Stimulated activated CD8-positive, alpha-beta memory T cell treated with anti-CD3 and anti-CD28 coated beads, Interleukin-7, amount 100 ng/mL, for 24 hours (primary cell): ENCODE data around the gene POLRMT.
A peak's percentile ranks its signal among the peaks of the same experiment; 100 is the strongest.

Experiments
- DNase-seq: peaks from one replicate; pipeline ENCODE4 v3.0.0-alpha.2; 2020; ENCODE audit warnings: low read depth

POLRMT gene

GRCh38 chr19:662962-663681 is 29.8 kb upstream of the POLRMT start, which contains the start of gene RNF126:
TSS of gene RNF126 (minus strand) at chr19:663214. CDS start at chr19:663121, 93 bp downstream.
- peak; percentile 94 for DNase-seq

GRCh38 chr19:662207-662961 is 29.0 kb upstream of the POLRMT start:
- peak; percentile 53 for DNase-seq

- no peak for DNase-seq
Measured at GRCh38 chr19:661427-662196, 28.3 kb upstream of the POLRMT start.

- DNase-seq, result no peak
Measured at GRCh38 chr19:660793-661426, 27.6 kb upstream of the POLRMT start.

- DNase-seq, result no peak
Measured at GRCh38 chr19:658916-659839, 25.8 kb upstream of the POLRMT start.

- DNase-seq, result no peak
Measured at GRCh38 chr19:658059-658839, 24.9 kb upstream of the POLRMT start.

- DNase-seq, result no peak
Measured at GRCh38 chr19:657611-658010, 24.3 kb upstream of the POLRMT start.

GRCh38 chr19:656751-657559 is 23.6 kb upstream of the POLRMT start:
- no peak for DNase-seq

GRCh38 chr19:655691-656090 is 22.4 kb upstream of the POLRMT start:
- no peak for DNase-seq

- no peak for DNase-seq
Measured at GRCh38 chr19:653425-653824, 20.1 kb upstream of the POLRMT start.

GRCh38 chr19:652467-653389 is 19.4 kb upstream of the POLRMT start:
- no peak for DNase-seq

- no peak for DNase-seq
Measured at GRCh38 chr19:651991-652390, 18.7 kb upstream of the POLRMT start.

- DNase-seq, result no peak
Measured at GRCh38 chr19:651114-651818, 17.9 kb upstream of the POLRMT start.

- DNase-seq, result no peak
Measured at GRCh38 chr19:650121-650520, 16.8 kb upstream of the POLRMT start.

- DNase-seq, result no peak
Measured at GRCh38 chr19:648904-649801, 15.8 kb upstream of the POLRMT start.

GRCh38 chr19:648305-648704 is 15.0 kb upstream of the POLRMT start:
- DNase-seq, result no peak
